Nephron (organoid): Measurements from ENCODE around the gene ACADSB.

Experiments
- H3K27ac Mint-ChIP-seq, 3 experiments: 2 replicates each; pipeline ENCODE4 v1.8.0; 2020; ENCODE audit warnings: mixed read lengths in 3 of 3, mild to moderate bottlenecking in 2 of 3, moderate library complexity in 1 of 3
- H3K27me3 Mint-ChIP-seq: 2 replicates; pipeline ENCODE4 v1.8.0; 2021; ENCODE audit warnings: low read depth, mild to moderate bottlenecking, moderate library complexity, mixed read lengths
- H3K36me3 Mint-ChIP-seq: 2 replicates; pipeline ENCODE4 v1.8.0; 2020; ENCODE audit warnings: low read depth, mixed read lengths
- H3K4me1 Mint-ChIP-seq: 2 replicates; pipeline ENCODE4 v1.8.0; 2020; ENCODE audit warnings: mixed read lengths
- H3K4me3 Mint-ChIP-seq, 3 experiments: 2 replicates each; pipeline ENCODE4 v1.8.0; 2020; ENCODE audit warnings: mild to moderate bottlenecking in 3 of 3, mixed read lengths in 3 of 3, moderate library complexity in 2 of 3
- H3K9me3 Mint-ChIP-seq: 2 replicates; pipeline ENCODE4 v1.8.0; 2020; ENCODE audit warnings: mixed read lengths
- CTCF ChIP-seq, 3 experiments: fragments of 200-600 bp; sonication (generic); IDR thresholded peaks; one replicate each; pipeline ENCODE4 v1.5.0; 2021; ENCODE audit warnings: antibody characterized with exemption in 3 of 3; ENCODE audit not compliant: unreplicated experiment in 3 of 3

The ACADSB gene

GRCh38 chr10:123068087-123068853, 59.5 kb downstream of the ACADSB start:
- Mint-ChIP-seq H3K4me1 (no peaks in the 10 kb centered on the region), H3K4me3 (no peak overlapping the region), H3K9me3 (no peaks in the 10 kb centered on the region), H3K36me3 (no peaks in the 10 kb centered on the region), H3K27me3 (peaks cover 32% of the 10 kb centered on the region), H3K27ac (no peak overlapping the region)
- TF ChIP-seq CTCF (IDR thresholded peaks at IDR 0.05; ENCODE audit: unreplicated experiment in 3 of 3) = no peak

- no peak for TF ChIP-seq CTCF (IDR thresholded peaks at IDR 0.05; ENCODE audit: unreplicated experiment in 3 of 3)
- H3K36me3 Mint-ChIP-seq = no peaks in the 10 kb centered on the region
- peaks cover 27% of the 10 kb centered on the region for H3K27me3 Mint-ChIP-seq
- no peak overlapping the region for H3K27ac Mint-ChIP-seq
- H3K4me3 Mint-ChIP-seq = no peak overlapping the region
- H3K4me1 Mint-ChIP-seq = no peaks in the 10 kb centered on the region
- H3K9me3 Mint-ChIP-seq = no peaks in the 10 kb centered on the region
Observed at GRCh38 chr10:123069246-123069986, 60.6 kb downstream of the ACADSB start.

GRCh38 chr10:123073187-123073586, 64.4 kb downstream of the ACADSB start:
- no peaks in the 10 kb centered on the region for H3K36me3 Mint-ChIP-seq
- no peaks in the 10 kb centered on the region for H3K9me3 Mint-ChIP-seq
- H3K27me3 Mint-ChIP-seq = peaks cover 26% of the 10 kb centered on the region
- H3K27ac Mint-ChIP-seq = no peak overlapping the region
- H3K4me1 Mint-ChIP-seq = no peaks in the 10 kb centered on the region
- no peak for TF ChIP-seq CTCF (IDR thresholded peaks at IDR 0.05; ENCODE audit: unreplicated experiment in 3 of 3)
- no peak overlapping the region for H3K4me3 Mint-ChIP-seq

GRCh38 chr10:123074215-123074614, 65.4 kb downstream of the ACADSB start:
- Mint-ChIP-seq H3K27me3 (peaks cover 23% of the 10 kb centered on the region), H3K4me3 (no peak overlapping the region), H3K36me3 (no peaks in the 10 kb centered on the region), H3K4me1 (no peaks in the 10 kb centered on the region), H3K9me3 (no peaks in the 10 kb centered on the region), H3K27ac (no peak overlapping the region)
- TF ChIP-seq CTCF (IDR thresholded peaks at IDR 0.05; ENCODE audit: unreplicated experiment in 3 of 3) = no peak

GRCh38 chr10:123081896-123082295, 73.1 kb downstream of the ACADSB start:
- no peak for TF ChIP-seq CTCF (IDR thresholded peaks at IDR 0.05; ENCODE audit: unreplicated experiment in 3 of 3)
- no peak overlapping the region for H3K27ac Mint-ChIP-seq
- H3K27me3 Mint-ChIP-seq = peaks cover 18% of the 10 kb centered on the region
- H3K4me1 Mint-ChIP-seq = no peaks in the 10 kb centered on the region
- H3K4me3 Mint-ChIP-seq = no peak overlapping the region
- H3K9me3 Mint-ChIP-seq = peaks cover 2% of the 10 kb centered on the region
- no peaks in the 10 kb centered on the region for H3K36me3 Mint-ChIP-seq
